GM18507 (cell line): ENCODE measurements around the gene MATN3.
A peak's percentile ranks its signal among the peaks of the same experiment; 100 is the strongest.

Experiments
- DNase-seq: peaks from one replicate; pipeline ENCODE4 v3.0.0; 2011; ENCODE audit warnings: low read depth; ENCODE audit not compliant: insufficient read length; ENCODE audit errors: extremely low spot score
- FAIRE-seq: peaks from 2 replicates; lab custom pipeline; 2011; peaks lifted over from hg19 to GRCh38; lab: Jason Lieb, UNC

MATN3 gene

GRCh38 chr2:20011276-20012031 is 1.0 kb downstream of the MATN3 start:
- DNase-seq = no peak
- FAIRE-seq = no peak

DNA sequence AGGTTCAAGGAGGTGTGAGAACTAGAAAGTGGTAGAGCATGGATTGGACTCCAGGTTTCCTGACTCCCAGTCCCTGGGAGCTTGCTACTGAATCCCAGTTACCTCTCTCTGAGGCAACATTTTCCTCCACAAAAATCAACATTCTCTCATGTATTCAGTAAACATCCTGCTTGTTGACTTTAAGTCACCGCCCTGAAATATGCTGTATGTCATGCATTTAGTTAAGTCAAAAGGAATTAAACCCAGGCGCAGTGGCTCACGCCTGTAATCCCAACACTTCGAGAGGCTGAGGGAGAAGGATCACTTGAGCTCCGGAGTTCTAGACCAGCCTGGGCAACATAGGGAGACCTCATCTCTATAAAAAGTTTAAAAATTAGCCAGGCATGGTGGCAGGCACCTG is 3.8 kb downstream of the MATN3 start:
- DNase-seq (no peak), FAIRE-seq (no peak)

DNA sequence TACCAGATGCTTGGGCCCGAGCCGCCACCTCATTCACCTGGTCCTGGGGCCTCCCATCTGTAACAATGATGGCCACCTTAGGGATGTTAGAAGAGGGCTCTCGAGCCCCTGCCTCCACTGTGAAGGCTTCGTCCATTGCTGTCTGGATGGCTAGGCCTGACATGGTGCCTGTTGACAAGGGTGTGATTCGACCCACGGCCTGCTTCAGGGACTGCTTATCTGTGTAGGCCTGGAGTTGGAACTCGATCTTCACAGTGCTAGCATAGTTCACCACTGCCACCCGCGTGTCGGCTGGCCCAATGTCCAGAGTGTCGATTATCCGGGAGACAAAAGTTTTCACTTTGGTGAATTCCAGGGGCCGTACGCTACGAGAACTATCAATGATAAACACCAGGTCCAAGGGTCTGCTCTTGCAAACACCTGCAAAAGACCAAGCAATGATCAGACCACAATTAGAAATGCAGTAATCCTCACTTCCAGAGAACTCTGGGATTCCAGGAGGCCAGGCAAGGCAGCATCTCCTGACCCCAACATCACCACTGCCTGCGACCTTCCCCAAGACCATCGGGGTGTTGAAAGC is 6.5 kb downstream of the MATN3 start:
- no peak for FAIRE-seq
- no peak for DNase-seq

DNA sequence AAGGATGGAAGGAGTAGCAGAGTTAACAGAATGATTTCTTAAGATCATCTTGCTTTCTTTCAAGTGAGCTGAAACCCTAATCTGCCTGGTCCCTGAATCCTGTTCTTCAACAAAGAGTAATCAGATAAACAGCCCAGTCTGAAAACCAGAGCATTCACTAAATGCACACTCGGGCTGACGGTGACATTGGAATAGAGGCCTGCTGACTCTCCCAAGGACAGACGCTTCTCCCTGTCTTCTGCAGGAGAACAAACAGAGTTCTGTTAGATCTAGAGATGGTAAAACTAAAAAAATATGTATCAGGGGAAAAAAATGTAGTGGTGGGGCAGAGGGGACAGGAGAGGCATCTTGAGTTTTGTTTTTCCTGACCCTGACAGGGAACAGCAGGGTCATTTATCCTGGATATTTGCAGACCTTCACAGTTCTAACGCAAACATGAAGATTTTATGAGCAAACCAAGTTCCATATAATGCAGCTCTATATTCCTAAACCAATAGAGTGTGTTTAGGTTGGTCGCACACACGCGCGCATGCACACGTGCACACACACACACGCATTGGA is 7.3 kb downstream of the MATN3 start:
- FAIRE-seq (no peak), DNase-seq (no peak)

- no peak for FAIRE-seq
- DNase-seq = no peak
These were observed 11.1 kb downstream of the MATN3 start for GRCh38 chr2:20001361-20001863.

DNA sequence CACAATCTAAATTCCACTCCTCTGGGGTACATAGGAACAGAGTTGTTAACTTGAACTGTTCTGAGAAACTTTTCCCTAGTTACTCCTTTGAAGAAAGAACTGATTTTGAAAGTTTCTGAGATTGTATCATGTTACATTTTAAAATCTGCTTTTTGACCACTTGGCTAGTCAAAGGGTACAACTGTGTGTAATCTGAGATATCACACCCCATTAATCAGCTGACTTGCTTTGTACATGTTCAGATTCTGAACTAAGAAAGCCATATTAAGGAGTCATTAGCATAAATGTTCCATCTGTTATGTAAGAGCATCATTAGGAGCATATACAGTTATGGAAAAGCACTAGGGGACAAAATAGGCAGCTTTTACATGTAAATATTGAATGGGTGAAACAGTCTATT is 18.7 kb downstream of the MATN3 start:
- FAIRE-seq (no peak), DNase-seq (no peak)

- FAIRE-seq = no peak
- DNase-seq = no peak
These were observed 20.6 kb downstream of the MATN3 start for GRCh38 chr2:19991895-19992294.

DNA sequence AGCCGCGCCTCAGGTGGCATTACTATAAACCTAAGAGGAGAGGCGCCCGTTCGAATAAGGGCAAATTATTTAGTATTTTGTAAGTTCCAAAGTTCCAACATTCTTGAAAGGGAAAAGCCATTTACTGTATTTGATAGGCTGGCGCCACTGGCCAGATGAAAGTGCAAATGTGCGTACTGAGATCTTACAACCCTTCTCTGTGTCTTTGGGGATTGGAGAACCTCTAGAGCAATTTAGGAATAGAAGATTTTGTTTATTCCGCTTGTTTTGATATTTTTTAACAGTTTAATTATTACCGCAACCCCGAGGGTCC is 22.1 kb downstream of the MATN3 start:
- DNase-seq (no peak), FAIRE-seq (no peak)

- peak; percentile 96 for DNase-seq
- peak; percentile 93 for FAIRE-seq
These were observed 22.6 kb downstream of the MATN3 start, which contains the start of gene WDR35 for GRCh38 chr2:19989667-19990415. TSS of gene WDR35 (minus strand) at chr2:19990105. CDS start at chr2:19990015, 90 bp downstream.

- FAIRE-seq (no peak), DNase-seq (no peak)
These were observed 23.2 kb downstream of the MATN3 start for GRCh38 chr2:19989342-19989666.

DNA sequence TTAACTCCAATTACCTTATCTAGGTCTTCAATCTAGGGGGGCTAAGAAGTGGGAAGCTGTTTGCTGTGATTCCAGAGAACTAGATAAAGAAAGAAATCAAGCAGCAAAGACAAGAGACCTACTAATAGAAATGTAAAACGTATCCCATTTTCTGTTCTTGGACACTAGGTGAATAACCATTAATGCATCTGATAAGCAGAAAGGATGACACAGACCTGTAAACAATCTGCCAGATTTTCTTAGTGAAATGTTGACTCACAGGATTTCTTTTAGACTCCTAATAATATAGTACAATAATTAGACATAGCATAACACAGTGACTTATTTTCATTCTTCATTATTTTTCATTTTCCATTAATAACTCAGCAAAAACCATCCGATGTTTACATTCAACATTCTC is 23.9 kb downstream of the MATN3 start:
- no peak for FAIRE-seq
- no peak for DNase-seq

DNA sequence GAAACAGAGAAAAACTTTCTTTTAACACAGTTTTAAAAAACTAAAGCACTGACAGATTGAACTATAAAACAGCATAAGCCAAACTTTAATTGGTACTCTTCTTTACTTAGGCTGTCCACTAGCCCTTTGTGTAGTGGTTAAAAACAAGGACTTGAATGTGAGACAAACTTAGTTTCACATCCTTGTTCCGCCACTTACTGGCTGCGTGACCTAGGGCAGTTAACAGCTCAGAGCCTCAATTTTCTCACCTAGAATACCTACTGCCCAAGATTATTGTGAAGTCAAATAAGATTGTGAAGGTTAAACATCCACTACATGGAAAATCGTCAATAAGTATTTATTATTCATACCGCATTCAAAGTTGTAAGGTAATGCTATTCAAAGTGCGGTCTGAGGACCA is 24.5 kb downstream of the MATN3 start:
- FAIRE-seq = peak; percentile 85
- DNase-seq = peak; percentile 18

DNA sequence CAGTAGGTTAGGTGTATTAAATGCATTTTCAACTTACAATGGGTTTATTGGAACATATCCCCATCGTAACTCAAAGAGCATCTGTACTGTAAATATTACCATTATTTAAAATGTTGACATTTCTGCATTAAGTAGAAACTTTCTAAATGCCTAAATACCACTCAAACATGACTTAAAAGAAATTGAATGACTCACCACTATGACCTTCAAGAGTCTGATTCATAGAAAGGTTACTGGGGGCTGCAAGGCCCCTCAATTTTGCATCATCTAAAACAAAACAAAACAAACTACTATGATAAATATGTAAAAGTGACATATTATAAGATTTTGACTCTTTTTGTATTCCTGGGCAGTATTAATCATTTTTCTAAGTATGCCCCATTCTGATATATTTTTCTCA is 30.2 kb downstream of the MATN3 start:
- FAIRE-seq (no peak), DNase-seq (no peak)

DNA sequence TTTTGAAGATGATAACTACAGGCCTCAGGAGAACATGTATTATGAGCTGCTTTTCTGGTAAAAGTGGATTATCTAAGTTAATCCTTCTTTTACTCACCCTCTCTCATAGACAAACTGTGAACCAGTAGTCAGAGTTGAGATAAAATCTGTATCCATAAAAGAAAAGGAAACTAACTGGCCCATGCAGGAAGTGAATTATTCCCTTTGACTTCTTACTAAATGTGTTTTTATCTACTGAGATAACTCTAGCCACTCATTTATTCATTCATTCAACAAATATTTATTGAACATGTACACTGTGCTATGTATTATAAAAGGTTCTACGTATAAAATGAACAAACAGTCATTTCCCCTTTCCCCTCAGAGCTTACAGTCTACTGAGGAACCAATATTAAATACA is 32.5 kb downstream of the MATN3 start:
- FAIRE-seq (no peak), DNase-seq (no peak)

GRCh38 chr2:19973466-19973865 is 39.0 kb downstream of the MATN3 start:
- FAIRE-seq (no peak), DNase-seq (no peak)

GRCh38 chr2:19971691-19972090 is 40.8 kb downstream of the MATN3 start:
- FAIRE-seq = no peak
- no peak for DNase-seq

DNA sequence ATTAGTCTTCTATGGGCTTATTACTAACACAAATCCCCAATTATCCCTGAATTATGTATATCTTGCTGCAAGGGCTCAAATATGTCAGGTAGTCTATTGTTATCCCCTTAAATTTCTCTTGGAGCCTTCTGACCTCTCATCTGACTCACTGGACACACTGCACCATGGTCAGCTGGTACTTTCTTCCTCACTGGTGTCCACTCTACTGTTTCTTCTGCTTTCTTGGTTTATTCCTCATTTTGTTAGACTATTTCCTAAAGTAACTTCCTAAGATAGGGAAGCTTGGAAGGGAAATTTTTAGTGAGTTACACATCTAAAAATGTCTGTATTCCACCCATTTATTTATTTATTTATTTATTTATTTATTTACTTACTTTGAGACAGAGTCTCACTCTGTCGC is 49.1 kb downstream of the MATN3 start:
- no peak for DNase-seq
- no peak for FAIRE-seq

DNA sequence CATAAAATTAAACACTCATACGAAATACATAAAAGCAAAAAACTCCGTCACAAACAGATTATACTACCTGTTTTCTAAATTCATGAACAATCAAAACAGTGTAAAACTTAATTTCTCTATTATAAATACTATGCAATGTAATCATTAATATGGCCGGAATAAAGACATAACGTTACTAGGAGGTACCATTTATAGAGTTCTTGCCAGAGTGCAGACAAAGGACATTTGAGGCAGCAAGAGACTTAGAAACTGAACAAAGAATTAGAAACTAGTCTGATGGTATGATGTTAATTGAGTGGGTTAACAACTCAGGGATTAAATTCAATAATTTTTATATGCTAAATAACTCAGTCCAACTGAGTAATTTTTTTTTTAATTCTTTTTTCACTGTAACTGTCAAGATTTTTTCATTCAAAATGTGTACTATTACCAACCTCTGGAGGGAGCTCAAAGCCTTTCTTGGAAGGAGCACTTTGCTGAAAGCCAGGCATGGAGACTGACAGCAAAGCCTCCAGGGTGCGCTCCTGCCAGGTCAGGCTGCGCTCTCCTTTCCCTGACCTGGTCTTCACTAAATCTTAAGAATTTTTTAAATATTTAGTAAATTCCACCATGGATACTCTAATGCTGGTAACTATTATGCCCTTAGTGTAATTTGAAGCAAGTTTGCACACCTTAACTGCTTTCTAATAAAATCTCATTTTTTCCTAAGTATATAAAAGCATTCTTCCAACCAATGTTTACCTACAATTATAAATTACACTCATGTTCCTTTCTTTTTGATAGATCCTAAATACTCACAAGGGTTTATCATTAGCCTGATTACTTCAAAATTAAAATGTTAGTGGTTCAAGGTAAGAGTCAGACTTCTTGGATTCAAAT is 56.7 kb downstream of the MATN3 start:
- DNase-seq = peak; percentile 45
- FAIRE-seq = peak; percentile 93

DNA sequence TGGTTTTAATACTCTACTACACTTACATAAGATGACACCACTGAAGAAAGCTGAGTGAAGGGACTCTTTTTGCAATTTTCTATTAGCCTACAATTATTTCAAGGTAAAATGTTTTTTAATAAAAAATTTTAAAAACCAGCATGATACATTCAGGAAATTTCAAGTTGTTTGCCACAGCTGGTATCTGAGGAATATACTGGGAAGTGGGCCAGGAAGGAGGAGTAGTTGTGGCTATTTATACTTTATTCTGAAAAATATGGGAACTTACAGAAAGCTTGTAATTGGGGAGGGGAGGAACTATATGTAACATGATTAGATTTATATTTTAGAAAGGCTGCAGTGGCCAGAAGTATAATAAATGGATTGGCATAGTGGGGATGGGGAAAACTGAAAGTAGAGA is 63.4 kb downstream of the MATN3 start:
- no peak for DNase-seq
- no peak for FAIRE-seq
